ENCODE results near the gene IFIT1.

DNA sequence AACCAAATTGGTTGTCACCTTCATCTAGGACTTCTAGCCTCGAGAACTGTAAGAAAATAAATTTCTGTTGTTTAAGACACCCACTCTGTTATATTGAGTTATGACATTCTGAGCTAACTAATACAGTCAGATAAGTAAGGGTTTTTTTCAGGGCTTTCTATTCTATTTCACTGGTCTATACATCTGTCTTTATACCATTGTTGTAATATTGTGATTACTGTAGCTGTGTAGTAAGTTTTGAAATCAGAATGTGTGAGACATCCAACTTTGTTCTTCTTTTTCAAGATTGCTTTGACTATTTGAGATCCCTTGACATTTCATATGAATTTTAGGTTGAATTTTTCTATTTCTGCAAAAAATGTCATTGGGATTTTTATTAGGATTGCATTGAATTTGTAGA, 7.5 kb downstream of the IFIT1 start:
- TF ChIP-seq POLR2A (IDR thresholded peaks at IDR 0.05; ENCODE audit: low read length) = no peak
- TF ChIP-seq GATA1 (IDR thresholded peaks at IDR 0.05; ENCODE audit: low read depth, low read length) = no peak
